ENCODE results near the gene TRIM17.
A peak's percentile ranks its signal among the peaks of the same experiment; 100 is the strongest.

Gene TRIM17

DNA sequence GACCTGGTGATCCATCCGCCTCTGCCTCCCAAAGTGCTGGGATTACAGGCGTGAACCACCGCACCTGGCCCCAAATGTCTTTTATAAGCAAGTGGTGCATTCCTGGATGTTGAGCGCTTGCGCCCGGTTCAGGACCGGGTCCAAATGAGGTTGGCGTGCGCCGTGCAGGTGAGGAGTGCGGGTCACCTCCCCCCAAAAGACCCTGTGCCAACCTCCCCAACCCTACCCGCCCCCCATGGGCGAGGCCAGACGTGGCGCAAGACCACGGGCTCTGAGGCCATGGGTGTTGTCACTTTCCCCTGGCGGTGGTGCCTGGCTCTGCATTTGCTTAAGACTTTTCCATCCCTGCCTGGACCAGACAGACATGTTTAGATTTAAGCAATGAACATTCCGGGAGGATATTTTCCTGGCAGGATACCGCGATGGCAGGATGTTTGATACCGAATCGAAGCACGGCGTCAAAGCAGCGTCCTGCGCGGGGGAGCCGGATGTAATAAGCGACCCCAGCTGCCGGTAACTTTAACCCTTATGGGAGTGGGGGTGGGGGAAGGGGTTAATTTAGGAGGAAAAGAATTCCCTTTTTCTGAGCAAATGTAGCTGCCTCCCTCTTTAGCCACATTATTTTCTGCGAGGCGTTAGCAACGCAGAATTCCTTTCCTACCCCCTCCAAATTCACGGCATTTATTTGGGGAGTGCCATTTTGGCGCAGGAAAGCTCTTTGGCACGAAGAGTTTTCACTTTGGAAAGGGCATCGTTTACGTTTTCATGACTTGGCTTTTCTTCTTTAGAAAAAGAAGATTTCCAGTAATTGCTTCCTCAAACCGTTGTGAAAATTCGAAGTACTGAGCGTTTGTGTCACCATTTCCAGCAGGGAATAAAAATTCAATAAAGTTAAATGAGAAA is 42.7 kb upstream of the TRIM17 start (continued):
- TF ChIP-seq, protein P1, sequence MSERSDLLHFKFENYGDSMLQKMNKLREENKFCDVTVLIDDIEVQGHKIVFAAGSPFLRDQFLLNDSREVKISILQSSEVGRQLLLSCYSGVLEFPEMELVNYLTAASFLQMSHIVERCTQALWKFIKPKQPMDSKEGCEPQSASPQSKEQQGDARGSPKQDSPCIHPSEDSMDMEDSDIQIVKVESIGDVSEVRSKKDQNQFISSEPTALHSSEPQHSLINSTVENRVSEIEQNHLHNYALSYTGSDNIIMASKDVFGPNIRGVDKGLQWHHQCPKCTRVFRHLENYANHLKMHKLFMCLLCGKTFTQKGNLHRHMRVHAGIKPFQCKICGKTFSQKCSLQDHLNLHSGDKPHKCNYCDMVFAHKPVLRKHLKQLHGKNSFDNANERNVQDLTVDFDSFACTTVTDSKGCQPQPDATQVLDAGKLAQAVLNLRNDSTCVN (tag by site-specific recombination; optimal IDR thresholded peaks at IDR 0.05): no peak
- no peak for TF ChIP-seq TRIM28 (IDR thresholded peaks at IDR 0.05; ENCODE audit: borderline replicate concordance, low read length)
- TF ChIP-seq ZNF341 (tag by site-specific recombination; IDR thresholded peaks at IDR 0.05; ENCODE audit: low read depth): no peak
- TF ChIP-seq, protein P2, sequence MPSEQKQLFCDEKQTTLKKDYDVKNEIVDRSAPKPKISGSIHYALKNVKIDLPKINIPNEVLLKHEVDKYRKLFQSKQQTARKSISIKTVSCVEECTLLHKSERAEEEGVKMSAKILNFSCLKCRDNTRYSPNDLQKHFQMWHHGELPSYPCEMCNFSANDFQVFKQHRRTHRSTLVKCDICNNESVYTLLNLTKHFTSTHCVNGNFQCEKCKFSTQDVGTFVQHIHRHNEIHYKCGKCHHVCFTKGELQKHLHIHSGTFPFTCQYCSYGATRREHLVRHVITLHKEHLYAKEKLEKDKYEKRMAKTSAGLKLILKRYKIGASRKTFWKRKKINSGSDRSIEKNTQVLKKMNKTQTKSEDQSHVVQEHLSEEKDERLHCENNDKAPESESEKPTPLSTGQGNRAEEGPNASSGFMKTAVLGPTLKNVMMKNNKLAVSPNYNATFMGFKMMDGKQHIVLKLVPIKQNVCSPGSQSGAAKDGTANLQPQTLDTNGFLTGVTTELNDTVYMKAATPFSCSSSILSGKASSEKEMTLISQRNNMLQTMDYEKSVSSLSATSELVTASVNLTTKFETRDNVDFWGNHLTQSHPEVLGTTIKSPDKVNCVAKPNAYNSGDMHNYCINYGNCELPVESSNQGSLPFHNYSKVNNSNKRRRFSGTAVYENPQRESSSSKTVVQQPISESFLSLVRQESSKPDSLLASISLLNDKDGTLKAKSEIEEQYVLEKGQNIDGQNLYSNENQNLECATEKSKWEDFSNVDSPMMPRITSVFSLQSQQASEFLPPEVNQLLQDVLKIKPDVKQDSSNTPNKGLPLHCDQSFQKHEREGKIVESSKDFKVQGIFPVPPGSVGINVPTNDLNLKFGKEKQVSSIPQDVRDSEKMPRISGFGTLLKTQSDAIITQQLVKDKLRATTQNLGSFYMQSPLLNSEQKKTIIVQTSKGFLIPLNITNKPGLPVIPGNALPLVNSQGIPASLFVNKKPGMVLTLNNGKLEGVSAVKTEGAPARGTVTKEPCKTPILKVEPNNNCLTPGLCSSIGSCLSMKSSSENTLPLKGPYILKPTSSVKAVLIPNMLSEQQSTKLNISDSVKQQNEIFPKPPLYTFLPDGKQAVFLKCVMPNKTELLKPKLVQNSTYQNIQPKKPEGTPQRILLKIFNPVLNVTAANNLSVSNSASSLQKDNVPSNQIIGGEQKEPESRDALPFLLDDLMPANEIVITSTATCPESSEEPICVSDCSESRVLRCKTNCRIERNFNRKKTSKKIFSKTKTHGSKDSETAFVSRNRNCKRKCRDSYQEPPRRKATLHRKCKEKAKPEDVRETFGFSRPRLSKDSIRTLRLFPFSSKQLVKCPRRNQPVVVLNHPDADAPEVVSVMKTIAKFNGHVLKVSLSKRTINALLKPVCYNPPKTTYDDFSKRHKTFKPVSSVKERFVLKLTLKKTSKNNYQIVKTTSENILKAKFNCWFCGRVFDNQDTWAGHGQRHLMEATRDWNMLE (tag by site-specific recombination; conservative IDR thresholded peaks at IDR 0.05; ENCODE audit: low read depth): no peak
- TF ChIP-seq ZNF184 (tag by site-specific recombination; IDR thresholded peaks at IDR 0.05): peak; percentile 45; the same call in 1 of the 2 replicates
- TF ChIP-seq MZF1 (tag by site-specific recombination; IDR thresholded peaks at IDR 0.05; ENCODE audit: borderline replicate concordance): no peak
- TF ChIP-seq, protein P3, sequence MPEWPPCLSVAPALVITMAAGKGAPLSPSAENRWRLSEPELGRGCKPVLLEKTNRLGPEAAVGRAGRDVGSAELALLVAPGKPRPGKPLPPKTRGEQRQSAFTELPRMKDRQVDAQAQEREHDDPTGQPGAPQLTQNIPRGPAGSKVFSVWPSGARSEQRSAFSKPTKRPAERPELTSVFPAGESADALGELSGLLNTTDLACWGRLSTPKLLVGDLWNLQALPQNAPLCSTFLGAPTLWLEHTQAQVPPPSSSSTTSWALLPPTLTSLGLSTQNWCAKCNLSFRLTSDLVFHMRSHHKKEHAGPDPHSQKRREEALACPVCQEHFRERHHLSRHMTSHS (tag by site-specific recombination; IDR thresholded peaks at IDR 0.05): no peak
- no peak for TF ChIP-seq ZNF155 (tag by site-specific recombination; IDR thresholded peaks at IDR 0.05)
- TF ChIP-seq, protein P4, sequence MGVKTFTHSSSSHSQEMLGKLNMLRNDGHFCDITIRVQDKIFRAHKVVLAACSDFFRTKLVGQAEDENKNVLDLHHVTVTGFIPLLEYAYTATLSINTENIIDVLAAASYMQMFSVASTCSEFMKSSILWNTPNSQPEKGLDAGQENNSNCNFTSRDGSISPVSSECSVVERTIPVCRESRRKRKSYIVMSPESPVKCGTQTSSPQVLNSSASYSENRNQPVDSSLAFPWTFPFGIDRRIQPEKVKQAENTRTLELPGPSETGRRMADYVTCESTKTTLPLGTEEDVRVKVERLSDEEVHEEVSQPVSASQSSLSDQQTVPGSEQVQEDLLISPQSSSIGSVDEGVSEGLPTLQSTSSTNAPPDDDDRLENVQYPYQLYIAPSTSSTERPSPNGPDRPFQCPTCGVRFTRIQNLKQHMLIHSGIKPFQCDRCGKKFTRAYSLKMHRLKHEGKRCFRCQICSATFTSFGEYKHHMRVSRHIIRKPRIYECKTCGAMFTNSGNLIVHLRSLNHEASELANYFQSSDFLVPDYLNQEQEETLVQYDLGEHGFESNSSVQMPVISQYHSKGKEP (tag by site-specific recombination; IDR thresholded peaks at IDR 0.05): peak; percentile 23; the same call in 1 of the 2 replicates
- TF ChIP-seq ZNF600 (tag by site-specific recombination; IDR thresholded peaks at IDR 0.05): peak; percentile 12; the same call in 1 of the 2 replicates
- peak; percentile 90; the same call in 1 of the 2 replicates for TF ChIP-seq ZNF660 (tag by site-specific recombination; IDR thresholded peaks at IDR 0.05)
- TF ChIP-seq ZNF24 (tag by site-specific recombination; IDR thresholded peaks at IDR 0.05): no peak; the same call in 1 of the 2 replicates
- TF ChIP-seq ZNF677 (tag by site-specific recombination; IDR thresholded peaks at IDR 0.05): no peak
- no peak for TF ChIP-seq ZNF426 (tag by site-specific recombination; IDR thresholded peaks at IDR 0.05)
- peak; percentile 47; the same call in 1 of the 2 replicates for TF ChIP-seq ZNF121 (tag by site-specific recombination; IDR thresholded peaks at IDR 0.05)
- no peak for TF ChIP-seq MEIS1 (CRISPR knock-in tag; IDR thresholded peaks at IDR 0.05; ENCODE audit: borderline replicate concordance)
- no peak for TF ChIP-seq ZNF354C (tag by site-specific recombination; IDR thresholded peaks at IDR 0.05; ENCODE audit: borderline replicate concordance, low read depth)
- TF ChIP-seq, protein P5, sequence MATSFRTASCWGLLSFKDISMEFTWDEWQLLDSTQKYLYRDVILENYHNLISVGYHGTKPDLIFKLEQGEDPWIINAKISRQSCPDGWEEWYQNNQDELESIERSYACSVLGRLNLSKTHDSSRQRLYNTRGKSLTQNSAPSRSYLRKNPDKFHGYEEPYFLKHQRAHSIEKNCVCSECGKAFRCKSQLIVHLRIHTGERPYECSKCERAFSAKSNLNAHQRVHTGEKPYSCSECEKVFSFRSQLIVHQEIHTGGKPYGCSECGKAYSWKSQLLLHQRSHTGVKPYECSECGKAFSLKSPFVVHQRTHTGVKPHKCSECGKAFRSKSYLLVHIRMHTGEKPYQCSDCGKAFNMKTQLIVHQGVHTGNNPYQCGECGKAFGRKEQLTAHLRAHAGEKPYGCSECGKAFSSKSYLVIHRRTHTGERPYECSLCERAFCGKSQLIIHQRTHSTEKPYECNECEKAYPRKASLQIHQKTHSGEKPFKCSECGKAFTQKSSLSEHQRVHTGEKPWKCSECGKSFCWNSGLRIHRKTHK (tag by site-specific recombination; IDR thresholded peaks at IDR 0.05): no peak
- TF ChIP-seq ZSCAN16 (tag by site-specific recombination; IDR thresholded peaks at IDR 0.05): no peak
- TF ChIP-seq ZNF132 (tag by site-specific recombination; IDR thresholded peaks at IDR 0.05; ENCODE audit: borderline replicate concordance): no peak
- TF ChIP-seq ZBTB8A (tag by site-specific recombination; IDR thresholded peaks at IDR 0.05): peak; percentile 59
- peak; percentile 62; the same call in 1 of the 2 replicates for TF ChIP-seq BCL11B (tag by site-specific recombination; IDR thresholded peaks at IDR 0.05; ENCODE audit: low read depth)
- TF ChIP-seq ZNF140 (tag by site-specific recombination; IDR thresholded peaks at IDR 0.05): no peak
- TF ChIP-seq, protein P6, sequence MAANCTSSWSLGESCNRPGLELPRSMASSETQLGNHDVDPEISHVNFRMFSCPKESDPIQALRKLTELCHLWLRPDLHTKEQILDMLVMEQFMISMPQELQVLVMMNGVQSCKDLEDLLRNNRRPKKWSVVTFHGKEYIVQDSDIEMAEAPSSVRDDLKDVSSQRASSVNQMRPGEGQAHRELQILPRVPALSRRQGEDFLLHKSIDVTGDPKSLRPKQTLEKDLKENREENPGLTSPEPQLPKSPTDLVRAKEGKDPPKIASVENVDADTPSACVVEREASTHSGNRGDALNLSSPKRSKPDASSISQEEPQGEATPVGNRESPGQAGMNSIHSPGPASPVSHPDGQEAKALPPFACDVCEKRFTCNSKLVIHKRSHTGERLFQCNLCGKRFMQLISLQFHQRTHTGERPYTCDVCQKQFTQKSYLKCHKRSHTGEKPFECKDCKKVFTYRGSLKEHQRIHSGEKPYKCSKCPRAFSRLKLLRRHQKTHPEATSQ (tag by site-specific recombination; IDR thresholded peaks at IDR 0.05): no peak
- peak; percentile 29 for TF ChIP-seq ZXDB (tag by site-specific recombination; IDR thresholded peaks at IDR 0.05)
- TF ChIP-seq ZBTB1 (tag by site-specific recombination; IDR thresholded peaks at IDR 0.05): no peak
- TF ChIP-seq ZNF37A (tag by site-specific recombination; IDR thresholded peaks at IDR 0.05): no peak
- peak; percentile 84 for TF ChIP-seq KLF16 (tag by site-specific recombination; IDR thresholded peaks at IDR 0.05)

Data from HEK293 (cell line).